ENCODE data around the gene BRSK1. TPM values are rescaled to one million over a fixed set of nuclear protein-coding genes. Genes with fewer than 3 reads are reported as not detected.

The BRSK1 gene
- total RNA-seq, 1 donor from 2014 or later: 223 TPM

- H3K27me3 Mint-ChIP-seq (ENCODE audit: unreplicated experiment): peaks cover 6% of the 10 kb centered on the region
- H3K9me3 Mint-ChIP-seq (ENCODE audit: unreplicated experiment): peaks cover 6% of the 10 kb centered on the region
- peaks cover 13% of the 10 kb centered on the region for H3K36me3 Mint-ChIP-seq (ENCODE audit: unreplicated experiment)
- DNase-seq: no peak
- no peak overlapping the region for H3K27ac Mint-ChIP-seq (ENCODE audit: unreplicated experiment)
- H3K4me3 Mint-ChIP-seq (ENCODE audit: unreplicated experiment): no peak overlapping the region
- H3K4me1 Mint-ChIP-seq (ENCODE audit: low read depth, unreplicated experiment): peaks cover 10% of the 10 kb centered on the region
- no peak for TF ChIP-seq CTCF (IDR thresholded peaks at IDR 0.05; ENCODE audit: partially characterized antibody, unreplicated experiment)
Measured at GRCh38 chr19:55311797-55312196, 28.0 kb downstream of the BRSK1 start.

- Mint-ChIP-seq H3K27me3 (ENCODE audit: unreplicated experiment) (peaks cover 6% of the 10 kb centered on the region), H3K4me3 (ENCODE audit: unreplicated experiment) (peak overlapping the region; percentile 63), H3K27ac (ENCODE audit: unreplicated experiment) (peak overlapping the region; percentile 35), H3K9me3 (ENCODE audit: unreplicated experiment) (peaks cover 5% of the 10 kb centered on the region), H3K4me1 (ENCODE audit: low read depth, unreplicated experiment) (peaks cover 10% of the 10 kb centered on the region), H3K36me3 (ENCODE audit: unreplicated experiment) (peaks cover 13% of the 10 kb centered on the region)
- peak; percentile 41 for DNase-seq
- TF ChIP-seq CTCF (IDR thresholded peaks at IDR 0.05; ENCODE audit: partially characterized antibody, unreplicated experiment): no peak
Measured at GRCh38 chr19:55312621-55313512, 29.1 kb downstream of the BRSK1 start.

GRCh38 chr19:55314396-55314795, 30.6 kb downstream of the BRSK1 start:
- H3K27ac Mint-ChIP-seq (ENCODE audit: unreplicated experiment): no peak overlapping the region

GRCh38 chr19:55315956-55316525, 32.2 kb downstream of the BRSK1 start:
- H3K4me3 Mint-ChIP-seq (ENCODE audit: unreplicated experiment): no peak overlapping the region
- no peak for TF ChIP-seq CTCF (IDR thresholded peaks at IDR 0.05; ENCODE audit: partially characterized antibody, unreplicated experiment)
- H3K9me3 Mint-ChIP-seq (ENCODE audit: unreplicated experiment): peaks cover 5% of the 10 kb centered on the region
- H3K4me1 Mint-ChIP-seq (ENCODE audit: low read depth, unreplicated experiment): peaks cover 5% of the 10 kb centered on the region
- peaks cover 9% of the 10 kb centered on the region for H3K27me3 Mint-ChIP-seq (ENCODE audit: unreplicated experiment)
- no peak for DNase-seq
- H3K27ac Mint-ChIP-seq (ENCODE audit: unreplicated experiment): no peak overlapping the region
- peaks cover 4% of the 10 kb centered on the region for H3K36me3 Mint-ChIP-seq (ENCODE audit: unreplicated experiment)

More at GRCh38 chr19:55314396-55314795, 30.6 kb downstream of the BRSK1 start:
- H3K4me1 Mint-ChIP-seq (ENCODE audit: low read depth, unreplicated experiment): peaks cover 10% of the 10 kb centered on the region
- peaks cover 4% of the 10 kb centered on the region for H3K27me3 Mint-ChIP-seq (ENCODE audit: unreplicated experiment)
- H3K36me3 Mint-ChIP-seq (ENCODE audit: unreplicated experiment): peaks cover 8% of the 10 kb centered on the region
- H3K9me3 Mint-ChIP-seq (ENCODE audit: unreplicated experiment): peaks cover 5% of the 10 kb centered on the region
- no peak overlapping the region for H3K4me3 Mint-ChIP-seq (ENCODE audit: unreplicated experiment)
- no peak for DNase-seq
- no peak for TF ChIP-seq CTCF (IDR thresholded peaks at IDR 0.05; ENCODE audit: partially characterized antibody, unreplicated experiment)

- peaks cover 11% of the 10 kb centered on the region for H3K27me3 Mint-ChIP-seq (ENCODE audit: unreplicated experiment)
- H3K4me3 Mint-ChIP-seq (ENCODE audit: unreplicated experiment): no peak overlapping the region
- peaks cover 7% of the 10 kb centered on the region for H3K9me3 Mint-ChIP-seq (ENCODE audit: unreplicated experiment)
- no peak for DNase-seq
- H3K36me3 Mint-ChIP-seq (ENCODE audit: unreplicated experiment): peaks cover 4% of the 10 kb centered on the region
- H3K27ac Mint-ChIP-seq (ENCODE audit: unreplicated experiment): no peak overlapping the region
- peaks cover 5% of the 10 kb centered on the region for H3K4me1 Mint-ChIP-seq (ENCODE audit: low read depth, unreplicated experiment)
- TF ChIP-seq CTCF (IDR thresholded peaks at IDR 0.05; ENCODE audit: partially characterized antibody, unreplicated experiment): no peak
Measured at GRCh38 chr19:55316646-55317045, 32.8 kb downstream of the BRSK1 start.

Data from glutamatergic neuron (in vitro differentiated cells).